Left cardiac atrium (tissue), 4 donors: ENCODE results near the gene SMAD9. TPM values are rescaled to one million over a fixed set of nuclear protein-coding genes. Genes with fewer than 3 reads are reported as not detected.

ENCODE experiments used
- ATAC-seq, 2 donors: fragments of 200-7000 bp; cut with Tn5 transposase; one replicate each; pipeline ENCODE4 v1.9.1; 2020; ENCODE audit warnings: mild to moderate bottlenecking in 2 of 2, moderate library complexity in 2 of 2
- DNase-seq: peaks from one replicate; pipeline ENCODE4 v3.0.0-alpha.2; 2020
- intact Hi-C, 2 donors: fragments of 100-400 bp; cut with DNase I; formaldehyde crosslinking; loops; one replicate each; pipeline versions ENCODE4 v1.14.1 to v1.15.1; 2022 to 2023
- total RNA-seq, 2 donors: library from RNA; stranded (reverse); fragmentation: NEBNext Ultra II Directional; extraction: Animal tissue kit (Norgen Biotek cat#: 25700); gene quantifications; one replicate each; pipeline ENCODE4 v1.2.1, GENCODE V29; 2021
- donor health status: DM: no; HTN: yes; CAD: no.
- donor health status: DM: no; HTN: yes; CAD: no; lungs with severe emphysema.
- donor health status: DM: yes; HTN: yes; CAD: no.
- donor health status: Dilated cardiomyopathy.

Gene SMAD9
- total RNA-seq, 2 donors from 2014 or later = 3.8 to 7.8 TPM

DNA sequence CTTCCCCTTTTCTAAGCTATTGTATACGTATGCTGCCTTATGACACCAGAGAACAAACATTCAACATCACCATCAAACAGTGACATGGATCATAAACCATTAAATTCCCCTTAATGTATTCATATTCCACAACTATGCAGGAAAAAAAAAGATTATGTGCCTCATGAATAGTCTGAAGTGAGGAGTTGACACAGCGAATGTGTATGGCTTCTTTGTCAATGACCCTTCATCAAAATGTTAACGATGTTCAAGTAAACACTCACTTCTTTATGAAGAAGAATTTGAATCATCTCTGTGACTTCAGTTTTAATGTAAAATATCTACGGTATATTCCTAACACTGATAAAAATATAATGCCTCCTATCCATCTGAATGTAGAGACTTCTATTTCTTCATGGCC, 44.6 kb downstream of the SMAD9 start:
- DNase-seq (no peak), ATAC-seq (no peak)
- intact Hi-C loops = no loop called here

DNA sequence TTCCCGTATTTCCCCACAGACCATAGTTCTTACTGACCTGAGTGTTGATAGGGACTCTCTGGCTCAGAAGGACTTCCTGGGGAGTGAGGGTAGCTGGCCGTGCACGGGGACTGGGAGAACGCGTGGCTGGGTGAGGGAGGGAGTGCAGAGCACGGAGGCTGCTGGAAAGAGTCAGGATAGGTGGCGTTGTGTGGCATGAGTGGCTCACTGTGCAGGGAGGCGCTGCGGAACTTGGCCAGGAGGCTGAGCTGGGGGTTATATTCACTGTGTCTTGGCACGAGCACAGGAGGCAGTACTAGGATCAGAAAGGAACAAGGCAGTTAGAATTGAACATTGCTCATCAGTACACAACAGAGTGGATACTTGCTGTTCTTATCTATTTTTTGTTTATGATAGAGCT, 47.4 kb downstream of the SMAD9 start:
- DNase-seq = no peak
- intact Hi-C loops = no loop called here

DNA sequence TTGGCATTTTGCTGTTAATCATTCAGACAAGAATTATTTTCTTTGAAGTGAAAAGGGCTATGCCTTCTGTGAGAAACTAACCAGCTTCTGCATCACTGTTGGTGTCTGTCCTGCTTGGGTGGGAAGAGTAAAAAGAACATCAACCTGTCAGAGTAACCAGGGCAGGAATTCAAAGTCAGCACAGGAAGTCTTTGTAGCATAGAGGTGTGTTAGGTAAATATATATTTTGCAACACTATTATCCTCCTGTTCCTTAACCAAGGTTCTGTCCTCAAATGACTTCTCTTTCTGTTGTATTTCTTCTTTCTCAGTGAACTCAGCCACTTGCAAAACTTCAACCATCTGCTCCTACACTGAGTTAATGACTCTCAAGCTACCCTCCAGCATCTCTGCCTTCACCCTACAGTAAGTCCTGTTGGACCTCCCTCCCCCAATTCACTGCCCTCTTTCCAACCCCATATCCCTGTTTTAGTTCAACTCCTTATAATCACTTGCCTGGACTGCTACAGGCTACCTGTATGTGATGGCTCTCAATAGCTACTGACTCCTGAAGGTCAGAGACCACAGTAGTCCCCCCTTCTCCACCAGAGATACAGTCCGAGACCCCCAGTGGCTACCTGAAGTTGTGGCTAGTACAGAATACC, 49.9 kb downstream of the SMAD9 start:
- ATAC-seq (no peak), DNase-seq (no peak)
- intact Hi-C loops = no loop called here

More for the DNA sequence above, 47.4 kb downstream of the SMAD9 start:
- ATAC-seq = peak in 1 of 2 donors; percentile 27

DNA sequence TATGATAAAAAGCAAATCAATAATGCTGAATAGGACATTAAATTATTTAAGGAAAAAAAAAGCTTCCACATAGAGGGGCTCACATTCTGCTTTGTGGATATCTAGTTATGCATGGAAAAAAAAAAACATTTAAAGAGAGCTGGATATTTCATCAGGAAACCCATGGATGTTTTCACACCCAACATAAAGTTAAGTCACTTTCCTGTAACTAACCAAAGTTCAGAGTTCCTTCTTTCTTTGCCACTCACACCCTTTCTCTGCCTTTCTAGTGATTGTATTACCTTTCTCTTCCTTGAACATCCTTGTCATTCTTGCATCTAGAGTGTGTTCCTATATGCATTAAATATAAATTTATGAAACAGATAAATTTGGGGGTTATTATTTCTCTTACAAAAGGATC, 53.8 kb downstream of the SMAD9 start:
- no peak for DNase-seq
- intact Hi-C loops = no loop called here
- no peak for ATAC-seq

DNA sequence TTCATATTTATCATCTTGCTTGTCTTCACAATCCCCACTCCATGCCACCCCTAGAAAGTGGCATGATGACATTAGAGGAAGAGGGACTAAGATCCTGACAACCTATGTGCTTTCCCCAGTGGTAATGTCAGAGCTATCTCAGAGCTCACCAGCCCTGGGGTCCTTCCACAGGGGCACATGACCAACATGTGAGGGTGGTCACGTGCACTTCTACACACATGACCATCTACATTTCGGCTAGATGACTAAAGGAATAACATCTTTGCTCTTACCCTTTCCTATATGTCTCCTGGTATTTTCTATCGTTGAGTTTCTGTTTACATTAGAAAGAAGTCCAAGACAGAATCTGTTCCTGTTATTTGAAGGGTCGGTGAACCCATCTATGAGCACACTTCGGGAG, 54.8 kb downstream of the SMAD9 start:
- no peak for ATAC-seq
- DNase-seq = no peak
- intact Hi-C loops = no loop called here

DNA sequence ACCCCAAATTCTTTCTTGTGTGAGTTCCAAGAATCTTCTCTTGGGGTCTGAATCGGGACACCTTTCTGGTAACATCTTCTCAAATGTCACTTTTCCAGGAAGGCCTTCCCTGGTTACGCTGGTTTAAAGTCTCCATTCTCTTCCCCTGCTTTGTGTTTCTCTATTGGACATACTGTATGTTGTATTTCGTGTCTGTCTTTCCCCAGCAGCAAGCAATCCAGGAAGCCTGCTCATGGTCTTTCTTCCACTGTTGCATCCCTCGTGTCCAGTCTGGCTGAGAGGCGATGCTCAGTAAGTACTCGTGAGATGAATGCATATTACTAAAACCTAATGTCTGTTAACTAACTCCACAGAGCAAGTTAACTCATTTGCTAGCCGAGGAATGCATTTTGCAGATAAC, 57.3 kb downstream of the SMAD9 start:
- no peak for ATAC-seq
- intact Hi-C loops = no loop called here
- no peak for DNase-seq

DNA sequence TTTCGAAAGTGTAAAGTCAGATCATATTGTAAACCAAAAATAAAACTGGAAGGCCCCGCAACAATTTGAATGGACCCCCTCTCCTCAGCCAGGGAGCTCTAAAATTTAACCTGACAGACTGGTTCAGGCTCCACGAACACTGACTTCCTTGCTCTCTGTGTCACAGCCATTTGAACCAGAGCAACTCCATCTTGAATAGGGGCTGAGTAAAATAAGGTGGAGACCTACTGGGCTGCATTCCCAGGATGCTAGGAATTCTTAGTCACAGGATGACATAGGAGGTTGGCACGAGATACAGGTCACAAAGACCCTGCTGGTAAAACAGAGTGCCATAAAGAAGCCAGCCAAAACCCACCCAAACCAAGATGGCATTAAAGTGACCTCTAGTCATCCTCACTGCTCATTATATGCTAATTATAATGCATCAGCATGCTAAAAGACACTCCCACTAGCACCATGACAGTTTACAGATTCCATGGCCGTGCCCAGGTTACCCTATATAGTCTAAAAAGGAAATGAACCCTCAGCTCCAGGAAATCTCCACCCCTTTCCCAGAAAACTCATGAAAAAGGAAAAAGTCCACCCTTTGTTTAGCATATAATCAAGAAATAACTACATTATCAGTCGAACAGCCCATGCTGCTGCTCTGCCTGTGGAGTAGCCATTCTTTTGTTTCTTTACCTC, 57.9 kb downstream of the SMAD9 start:
- intact Hi-C loops = no loop called here
- DNase-seq = no peak
- ATAC-seq = peak in 1 of 2 donors; percentile 25

DNA sequence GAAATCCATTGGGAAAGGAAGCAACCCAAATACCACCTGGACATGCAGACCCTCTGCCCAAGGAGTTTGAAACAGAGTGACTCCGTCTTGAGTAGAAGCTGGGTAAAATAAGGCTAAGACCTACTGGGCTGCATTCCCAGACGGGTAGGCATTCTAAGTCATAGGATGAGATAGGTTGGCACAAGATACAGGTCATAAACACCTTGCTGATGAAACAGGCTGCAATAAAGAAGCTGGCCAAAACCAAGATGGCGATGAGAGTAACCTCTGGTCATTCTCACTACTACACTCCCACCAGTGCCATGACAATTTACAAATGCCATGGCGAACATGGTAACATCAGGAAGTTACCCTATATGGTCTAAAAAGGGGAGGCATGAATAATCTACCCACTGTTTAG, 60.8 kb downstream of the SMAD9 start:
- intact Hi-C loops = loop anchor here in 1 of 2 donors (5.0 kb wide), 1 partner anchor 123 kb away; no protein-coding TSS in a partner anchor
- ATAC-seq = no peak
- DNase-seq = no peak

DNA sequence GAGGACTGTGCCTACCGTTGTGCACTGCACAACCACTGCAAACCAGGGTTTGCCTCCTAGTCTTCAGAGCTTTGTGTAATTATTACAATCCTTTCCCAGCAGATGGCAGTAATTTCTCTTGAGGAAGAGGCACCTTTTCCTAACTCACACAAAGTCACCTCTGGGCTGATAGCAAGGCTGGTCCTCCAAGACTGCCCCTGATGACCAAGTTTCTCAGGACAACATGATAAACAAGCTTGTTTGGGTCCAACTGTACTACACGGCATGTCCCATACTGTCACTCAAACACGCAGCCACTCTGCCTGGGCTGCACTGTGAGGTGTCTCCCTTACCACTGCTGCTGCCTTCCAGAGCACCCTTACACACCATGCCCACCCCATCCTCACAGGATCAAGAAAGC, 61.7 kb downstream of the SMAD9 start:
- DNase-seq (no peak), ATAC-seq (peak; percentile 63 to 70)
- intact Hi-C loops = loop anchor here in 1 of 2 donors (5.0 kb wide), 1 partner anchor 124 kb away; no protein-coding TSS in a partner anchor

DNA sequence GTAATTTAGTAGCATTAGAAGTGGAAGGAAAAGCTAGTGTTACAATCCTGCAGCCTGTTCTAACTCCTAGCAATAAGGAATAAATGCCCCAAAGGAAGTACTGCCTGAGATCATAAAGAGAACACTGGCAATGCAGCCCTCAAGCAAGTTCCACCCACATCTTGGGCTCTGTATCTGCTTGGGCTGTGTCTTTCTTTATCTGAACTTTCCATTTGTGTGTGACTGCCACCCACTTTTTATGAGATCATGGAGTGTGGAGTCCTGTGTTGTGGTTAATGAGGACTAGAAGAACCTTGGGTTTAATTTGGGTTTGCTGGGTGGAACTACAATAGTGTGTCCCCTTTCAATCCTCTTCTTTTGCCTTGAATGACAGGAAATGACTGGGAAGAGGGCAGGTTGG, 62.8 kb downstream of the SMAD9 start:
- intact Hi-C loops = loop anchor here in 1 of 2 donors (5.0 kb wide), 1 partner anchor 125 kb away; no protein-coding TSS in a partner anchor
- ATAC-seq (peak in 1 of 2 donors; percentile 53), DNase-seq (no peak)

DNA sequence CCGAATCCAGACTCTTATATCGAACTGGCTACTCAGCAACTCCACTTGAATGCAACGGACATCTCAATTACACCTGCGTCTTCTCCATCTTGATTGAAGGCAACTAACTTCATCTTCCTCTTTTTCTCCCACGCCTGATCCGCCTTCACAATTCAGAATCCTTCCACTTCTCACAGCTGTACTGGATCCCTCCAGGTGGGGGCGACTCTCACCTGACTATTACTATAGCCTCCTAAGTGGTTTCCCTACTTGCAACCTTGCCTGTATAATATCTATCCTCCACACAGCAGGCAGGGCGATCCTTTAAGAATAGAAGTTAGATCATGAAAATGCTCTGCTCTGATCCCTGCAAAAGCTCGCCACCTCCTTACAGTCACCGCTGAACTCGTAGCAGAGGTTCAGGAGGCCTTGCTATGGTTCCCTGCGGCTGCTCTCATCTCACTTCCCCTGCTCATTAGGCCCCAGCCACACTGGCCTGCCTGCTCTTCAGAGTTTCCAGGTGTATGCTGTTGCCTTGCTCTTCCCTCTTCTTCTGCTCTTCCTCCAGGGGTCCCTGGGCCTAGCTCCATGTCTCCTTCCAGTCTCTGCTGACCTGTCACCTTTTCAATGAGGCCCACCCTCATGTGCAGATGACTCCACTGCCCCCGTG, 69.1 kb downstream of the SMAD9 start:
- intact Hi-C loops = no loop called here
- no peak for DNase-seq
- ATAC-seq = no peak

DNA sequence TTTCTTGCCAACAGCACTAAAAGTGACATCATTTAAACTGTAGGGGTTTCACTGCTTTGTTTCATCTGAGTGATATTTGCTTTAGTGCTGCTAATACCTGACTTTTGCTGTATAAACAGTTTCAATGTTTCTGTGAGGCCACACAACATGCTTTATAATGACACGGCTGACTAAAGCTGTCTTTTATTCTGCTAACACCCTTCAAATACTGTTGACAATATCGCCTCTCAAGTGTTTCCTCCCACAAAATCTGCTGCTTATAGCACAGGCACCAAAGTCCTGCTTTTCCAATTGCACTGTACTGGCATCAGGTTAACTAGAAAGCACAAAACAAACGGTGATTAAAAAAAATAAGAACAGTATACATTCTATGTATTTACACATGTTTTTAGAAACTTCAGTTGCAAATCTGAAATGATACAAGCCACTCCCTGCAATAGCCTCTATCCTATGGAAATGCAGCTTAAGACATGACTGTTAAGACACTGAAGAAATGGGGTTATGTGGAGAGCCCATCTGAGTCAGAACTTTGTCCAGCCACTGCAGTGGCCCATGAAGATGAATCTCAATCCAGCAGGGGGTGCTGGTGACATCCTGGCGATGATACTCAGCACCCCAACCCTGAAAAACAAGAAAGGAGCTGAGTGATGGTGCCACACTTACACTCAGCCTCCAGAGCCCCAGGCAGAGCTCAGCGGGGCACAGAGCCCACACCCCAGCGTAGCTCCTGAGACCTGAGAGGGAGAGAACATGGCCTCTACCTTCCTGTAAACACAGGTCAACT, 71.6 kb downstream of the SMAD9 start:
- intact Hi-C loops = no loop called here
- ATAC-seq = peak; percentile 26 to 30
- no peak for DNase-seq

DNA sequence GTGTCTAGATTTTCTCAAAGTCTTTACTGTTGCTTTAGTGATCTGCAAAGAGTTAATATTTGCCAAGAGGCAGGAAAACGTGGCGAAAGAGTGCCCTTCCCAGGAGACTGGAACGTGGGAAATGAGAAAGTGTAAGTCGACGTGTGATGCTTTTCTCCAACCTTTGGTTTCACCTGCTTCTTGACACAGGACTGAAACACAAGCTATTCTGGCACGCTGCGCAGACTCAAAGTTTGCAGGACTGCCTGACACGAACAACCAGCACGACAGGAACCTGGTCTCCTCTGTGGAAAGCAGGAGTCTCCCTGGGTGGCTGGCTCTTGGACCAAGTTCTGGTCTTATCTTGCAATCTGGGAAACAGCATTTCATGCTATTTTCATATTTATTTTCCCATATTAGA, 72.4 kb downstream of the SMAD9 start:
- intact Hi-C loops = no loop called here
- ATAC-seq = no peak
- no peak for DNase-seq

DNA sequence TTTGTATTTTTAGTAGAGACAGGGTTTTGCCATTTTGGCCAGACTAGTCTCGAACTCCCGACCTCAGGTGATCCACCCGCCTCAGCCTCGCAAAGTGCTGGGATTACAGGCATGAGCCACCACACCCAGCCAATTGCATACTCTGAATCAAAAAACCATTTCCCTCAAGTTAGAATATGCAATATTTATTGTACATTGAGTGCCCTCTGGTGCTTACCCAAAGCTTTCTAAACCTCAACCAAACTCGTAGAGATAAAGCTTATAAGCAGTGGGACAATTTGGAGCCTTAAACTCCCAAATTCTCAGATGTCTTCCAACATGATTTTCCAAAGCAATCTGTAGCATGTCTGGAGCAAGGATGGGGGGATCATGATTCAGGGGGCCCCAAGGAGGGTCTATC, 78.6 kb downstream of the SMAD9 start:
- ATAC-seq (no peak), DNase-seq (no peak)
- intact Hi-C loops = no loop called here

DNA sequence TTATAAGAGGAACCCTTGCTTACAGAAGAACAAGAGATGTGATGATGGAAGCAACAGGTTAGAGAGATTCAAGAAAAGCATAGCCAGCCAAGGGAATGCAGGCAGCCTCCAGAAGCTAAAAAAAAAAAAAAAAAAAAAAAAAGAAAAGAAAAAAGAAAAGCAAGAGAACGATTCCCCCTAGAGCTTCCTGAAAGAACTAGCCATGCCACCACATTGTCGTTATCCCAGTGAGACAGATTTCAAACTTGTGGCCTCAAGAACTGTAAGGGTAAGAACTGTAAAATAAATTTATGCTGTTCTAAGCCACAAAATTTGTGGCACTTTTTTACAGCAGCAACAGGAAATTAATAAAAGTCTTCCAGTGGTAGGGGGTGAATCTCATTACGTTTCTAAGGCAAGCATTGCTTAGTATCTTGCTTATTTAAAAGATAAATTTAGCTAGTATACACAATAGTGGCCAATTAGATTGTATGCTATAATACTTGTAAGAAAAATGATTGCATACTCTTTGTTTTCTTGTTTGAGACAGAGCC, 79.3 kb downstream of the SMAD9 start:
- intact Hi-C loops = no loop called here
- ATAC-seq (no peak), DNase-seq (no peak)

DNA sequence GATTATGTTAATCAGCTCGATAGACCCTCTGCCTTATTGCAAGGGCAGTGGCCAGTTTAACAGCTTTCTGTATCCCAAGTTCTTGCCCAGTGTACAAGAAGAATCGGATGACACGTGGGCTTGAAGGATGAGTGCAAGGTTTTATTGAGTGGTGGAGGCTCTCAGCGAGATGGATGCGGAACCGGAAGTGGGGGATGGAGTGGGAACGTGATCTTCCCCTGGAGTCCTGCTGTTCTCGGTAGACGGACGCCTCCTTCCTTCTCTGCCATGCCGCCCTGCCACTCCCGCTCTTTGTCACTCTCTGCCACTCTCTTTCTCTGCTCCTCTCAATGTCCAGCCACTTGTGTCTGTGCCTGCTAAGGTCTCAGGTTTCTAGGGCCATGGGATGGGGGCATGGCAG, 80.1 kb downstream of the SMAD9 start:
- ATAC-seq = no peak
- no peak for DNase-seq
- intact Hi-C loops = no loop called here

DNA sequence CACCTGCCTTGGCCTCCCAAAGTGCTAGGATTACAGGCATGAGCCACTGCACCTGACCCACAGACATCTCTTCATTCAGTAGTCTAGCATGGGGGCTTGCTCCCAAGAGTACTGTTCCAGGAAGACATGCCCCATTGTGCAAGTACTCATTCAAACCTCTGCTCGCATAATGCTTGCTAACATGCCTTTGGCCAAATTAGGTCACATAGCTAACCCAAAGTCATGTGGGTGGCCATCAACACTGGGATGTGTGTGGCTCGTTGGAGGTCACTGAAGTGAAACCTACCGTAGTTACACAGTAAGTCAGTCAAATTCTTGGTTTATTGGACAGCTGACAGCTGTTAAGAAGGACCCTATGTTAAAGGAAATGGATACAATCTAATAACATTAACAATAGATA, 80.8 kb downstream of the SMAD9 start:
- intact Hi-C loops = no loop called here
- no peak for ATAC-seq
- DNase-seq = no peak

DNA sequence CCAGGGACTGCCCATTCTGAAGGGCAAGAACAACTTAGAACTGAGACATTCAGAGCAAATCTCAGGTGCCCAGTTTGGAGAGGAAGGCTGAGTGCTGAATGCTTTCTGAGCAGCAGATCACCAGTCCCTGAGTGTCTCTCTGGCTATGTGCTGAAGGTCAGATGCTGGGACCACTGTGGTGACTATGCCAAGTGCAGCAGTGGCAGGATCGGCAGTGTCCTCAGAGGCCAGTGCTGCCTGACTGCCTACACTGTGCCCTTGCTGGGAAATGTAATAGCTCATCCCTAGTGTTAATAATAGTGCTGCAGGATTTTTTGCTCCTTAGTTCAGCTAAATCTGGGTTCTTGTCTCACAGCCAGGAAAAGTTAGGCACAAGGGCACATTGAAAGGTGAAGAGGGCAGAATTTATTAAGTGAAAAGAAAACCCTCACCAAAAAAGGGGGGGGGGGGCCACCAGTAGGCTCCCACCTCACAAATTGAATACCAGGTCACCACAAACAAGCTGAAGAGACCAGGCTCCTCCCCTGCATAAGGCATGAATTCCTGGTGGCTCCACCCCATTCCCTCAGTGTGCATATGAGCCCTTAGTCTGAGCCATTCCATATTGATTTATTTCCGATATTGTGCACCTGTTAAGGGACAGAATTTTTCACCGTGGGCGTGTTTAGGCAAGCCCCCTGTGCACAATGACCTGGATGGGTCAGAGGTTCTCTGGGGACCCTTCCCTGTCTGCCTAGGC, 82.5 kb downstream of the SMAD9 start:
- ATAC-seq (peak; percentile 81 to 87), DNase-seq (no peak)
- intact Hi-C loops = loop anchor here in 1 of 2 donors (1.0 kb wide), 1 partner anchor 18 kb away; the partner anchor contains the start of gene RFXAP

DNA sequence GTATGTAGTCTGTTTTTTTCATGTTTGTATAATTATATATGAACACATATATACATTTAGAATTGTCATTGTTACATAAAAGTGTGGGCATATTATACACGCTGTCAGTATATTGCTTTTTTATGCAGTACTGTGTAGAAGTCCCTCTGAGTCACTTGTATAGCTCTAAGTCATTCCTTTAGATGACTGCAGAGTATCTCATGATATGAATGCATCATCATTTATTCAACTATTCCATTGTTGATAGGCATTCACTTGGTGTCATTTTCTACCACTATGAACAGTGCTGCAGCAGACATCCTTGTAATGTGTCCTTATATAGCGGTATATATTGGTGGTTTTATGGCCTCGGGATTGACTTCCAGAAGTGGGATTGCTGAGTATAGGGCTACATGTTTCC, 85.7 kb downstream of the SMAD9 start:
- ATAC-seq (no peak), DNase-seq (no peak)
- intact Hi-C loops = no loop called here
